ENCODE data around the gene ANKS1B.

The ANKS1B gene

GRCh38 chr12:99966429-99966828 lies 18.3 kb downstream of the ANKS1B start:
- TF ChIP-seq, protein P1, sequence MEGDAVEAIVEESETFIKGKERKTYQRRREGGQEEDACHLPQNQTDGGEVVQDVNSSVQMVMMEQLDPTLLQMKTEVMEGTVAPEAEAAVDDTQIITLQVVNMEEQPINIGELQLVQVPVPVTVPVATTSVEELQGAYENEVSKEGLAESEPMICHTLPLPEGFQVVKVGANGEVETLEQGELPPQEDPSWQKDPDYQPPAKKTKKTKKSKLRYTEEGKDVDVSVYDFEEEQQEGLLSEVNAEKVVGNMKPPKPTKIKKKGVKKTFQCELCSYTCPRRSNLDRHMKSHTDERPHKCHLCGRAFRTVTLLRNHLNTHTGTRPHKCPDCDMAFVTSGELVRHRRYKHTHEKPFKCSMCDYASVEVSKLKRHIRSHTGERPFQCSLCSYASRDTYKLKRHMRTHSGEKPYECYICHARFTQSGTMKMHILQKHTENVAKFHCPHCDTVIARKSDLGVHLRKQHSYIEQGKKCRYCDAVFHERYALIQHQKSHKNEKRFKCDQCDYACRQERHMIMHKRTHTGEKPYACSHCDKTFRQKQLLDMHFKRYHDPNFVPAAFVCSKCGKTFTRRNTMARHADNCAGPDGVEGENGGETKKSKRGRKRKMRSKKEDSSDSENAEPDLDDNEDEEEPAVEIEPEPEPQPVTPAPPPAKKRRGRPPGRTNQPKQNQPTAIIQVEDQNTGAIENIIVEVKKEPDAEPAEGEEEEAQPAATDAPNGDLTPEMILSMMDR (conservative IDR thresholded peaks at IDR 0.05; ENCODE audit: control insufficient read depth, insufficient read depth, low read depth, low read length), result no peak
- H3K4me3 ChIP-seq (ENCODE audit: control insufficient read depth, low read depth, low read length), result no peak overlapping the region
- DNase-seq (ENCODE audit: low read depth), result no peak

- no peak overlapping the region for H3K4me3 ChIP-seq (ENCODE audit: control insufficient read depth, low read depth, low read length)
- peak; percentile 47 for DNase-seq (ENCODE audit: low read depth)
- TF ChIP-seq, protein P1 (conservative IDR thresholded peaks at IDR 0.05; ENCODE audit: control insufficient read depth, insufficient read depth, low read depth, low read length), result no peak
Observed at GRCh38 chr12:99960311-99960710, 24.4 kb downstream of the ANKS1B start.

DNA sequence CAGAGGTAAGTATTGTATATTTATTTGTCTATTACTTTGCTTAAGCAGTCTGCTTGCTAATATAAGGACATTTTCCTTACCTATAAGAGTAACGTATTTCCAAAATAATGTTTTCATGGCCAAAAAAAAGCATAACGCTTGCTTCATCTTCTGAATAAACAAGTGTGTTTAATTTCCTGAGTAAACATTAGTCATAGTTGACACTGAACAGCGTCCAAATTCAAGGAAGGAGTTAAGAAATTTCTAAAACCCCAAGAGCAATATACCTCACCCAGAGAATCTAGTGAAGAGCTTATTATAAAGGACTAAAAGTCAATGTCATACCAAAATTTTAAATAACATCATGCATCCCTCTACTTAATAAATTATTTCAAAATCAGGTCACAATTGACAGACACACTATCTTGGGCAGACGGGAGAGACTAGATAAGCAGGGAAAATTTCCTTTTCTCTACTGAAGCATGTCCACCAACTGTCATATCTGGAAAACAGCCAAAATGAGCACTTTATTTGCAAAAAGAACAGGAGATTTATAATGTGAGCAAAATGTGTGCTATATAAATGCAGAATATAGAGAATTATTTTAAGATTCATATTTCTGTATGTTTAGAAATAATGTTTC lies 25.1 kb downstream of the ANKS1B start:
- TF ChIP-seq, protein P1 (conservative IDR thresholded peaks at IDR 0.05; ENCODE audit: control insufficient read depth, insufficient read depth, low read depth, low read length), result no peak
- peak; percentile 91 for DNase-seq (ENCODE audit: low read depth)
- H3K4me3 ChIP-seq (ENCODE audit: control insufficient read depth, low read depth, low read length), result no peak overlapping the region

GRCh38 chr12:99957866-99958466 lies 26.8 kb downstream of the ANKS1B start:
- DNase-seq (ENCODE audit: low read depth), result peak; percentile 24
- TF ChIP-seq, protein P1 (conservative IDR thresholded peaks at IDR 0.05; ENCODE audit: control insufficient read depth, insufficient read depth, low read depth, low read length), result no peak

GRCh38 chr12:99954724-99955123 lies 30.0 kb downstream of the ANKS1B start:
- H3K4me3 ChIP-seq (ENCODE audit: control insufficient read depth, low read depth, low read length), result no peak overlapping the region
- peak; percentile 8 for DNase-seq (ENCODE audit: low read depth)
- TF ChIP-seq, protein P1 (conservative IDR thresholded peaks at IDR 0.05; ENCODE audit: control insufficient read depth, insufficient read depth, low read depth, low read length), result no peak

More at GRCh38 chr12:99957866-99958466, 26.8 kb downstream of the ANKS1B start:
- H3K4me3 ChIP-seq (ENCODE audit: control insufficient read depth, low read depth, low read length), result no peak overlapping the region

- TF ChIP-seq, protein P1 (conservative IDR thresholded peaks at IDR 0.05; ENCODE audit: control insufficient read depth, insufficient read depth, low read depth, low read length), result no peak
- DNase-seq (ENCODE audit: low read depth), result no peak
- H3K4me3 ChIP-seq (ENCODE audit: control insufficient read depth, low read depth, low read length), result no peak overlapping the region
Observed at GRCh38 chr12:99948370-99948769, 36.4 kb downstream of the ANKS1B start.

Measured in fibroblast of mammary gland (primary cell).